Thyroid gland (tissue), 4 donors: ENCODE results near the gene IKBIP. TPM values are rescaled to one million over a fixed set of nuclear protein-coding genes. Genes with fewer than 3 reads are reported as not detected.
A peak's percentile ranks its signal among the peaks of the same experiment; 100 is the strongest.

Experiments
- DNase-seq, 2 donors: peaks; one replicate each; pipeline ENCODE4 v3.0.0-alpha.2; 2019
- H3K27ac ChIP-seq, 3 donors: fragments of 200-600 bp; sonication (generic); 1 replicate in 2 of 3; 2 replicates in 1 of 3; pipeline ENCODE4 v1.5.1; 2016 to 2019; ENCODE audit warnings: mild to moderate bottlenecking in 1 of 3, moderate library complexity in 1 of 3
- H3K27me3 ChIP-seq: fragments of 200-600 bp; sonication (generic); one replicate; pipeline ENCODE4 v1.5.1; 2019
- H3K36me3 ChIP-seq, 2 donors: fragments of 200-600 bp; sonication (generic); one replicate each; pipeline ENCODE4 v1.5.1; 2016 to 2019
- H3K4me1 ChIP-seq, 2 donors: fragments of 200-600 bp; sonication (generic); one replicate each; pipeline ENCODE4 v1.5.1; 2017 to 2019
- H3K4me3 ChIP-seq, 3 donors: fragments of 200-600 bp; sonication (generic); replicated peaks in 1 of 3; 1 replicate in 2 of 3; 2 replicates in 1 of 3; pipeline ENCODE4 v1.5.1; 2016; ENCODE audit warnings: mild to moderate bottlenecking in 1 of 3
- H3K9me3 ChIP-seq: fragments of 200-600 bp; sonication (generic); one replicate; pipeline ENCODE4 v1.5.1; 2017
- POLR2A ChIP-seq, 2 donors: fragments of 450-650 bp; IDR thresholded peaks; one replicate each; pipeline ENCODE4 v1.6.1; 2017; ENCODE audit warnings: antibody characterized with exemption in 2 of 2, mild to moderate bottlenecking in 2 of 2, moderate library complexity in 1 of 2
- WGBS, 2 donors: methylation state at CpG; one replicate each; pipeline ENCODE4 v1.1.5; 2017; 5-methylcytosine and 5-hydroxymethylcytosine counted together
- intact Hi-C: fragments of 100-400 bp; cut with DNase I; formaldehyde crosslinking; loops from one replicate; pipeline ENCODE4 v1.15.1; 2023
- total RNA-seq, 4 donors: library from RNA; depleted of rRNA; stranded (reverse); fragments of >200 nt; gene quantifications; one replicate each; pipeline ENCODE4 v1.2.3, GENCODE V29; 2016
- TF ChIP-seq, protein P1 (sequence below), 6 experiments: fragments of 200-600 bp in 3 of 6; fragments of 450-650 bp in 3 of 6; sonication (generic) in 3 of 6; IDR thresholded peaks; one replicate each; pipeline ENCODE4 v1.5.1; 2016 to 2019; ENCODE audit warnings: antibody characterized with exemption in 6 of 6, mild to moderate bottlenecking in 2 of 6, inconsistent platforms in 1 of 6, moderate library complexity in 1 of 6

IKBIP gene
- total RNA-seq, 4 donors from 2014 or later, result 16.8 to 26.2 (median 19.0) TPM

DNA sequence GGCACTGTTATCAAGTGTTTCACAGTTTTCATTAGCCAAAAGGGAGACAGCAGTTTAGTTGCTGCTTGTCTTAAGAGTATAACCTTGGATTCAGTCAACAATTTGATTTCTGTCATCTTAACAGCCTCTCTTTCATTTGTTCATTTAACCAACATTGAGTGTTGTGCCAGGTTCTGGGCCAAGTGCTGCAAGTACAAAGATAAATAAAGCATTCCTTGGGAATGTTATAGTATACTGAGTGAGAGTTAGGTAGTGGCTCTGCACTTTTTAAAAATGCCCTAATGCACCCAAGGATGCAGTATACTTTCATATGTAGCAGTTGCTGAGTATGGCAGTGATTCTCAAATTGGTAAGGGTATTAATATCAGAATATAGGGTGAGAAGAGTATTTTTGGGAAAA is 15.9 kb upstream of the IKBIP start:
- Histone ChIP-seq H3K27me3 (no peaks in the 10 kb centered on the region), H3K27ac (no peak overlapping the region), H3K9me3 (no peaks in the 10 kb centered on the region), H3K4me3 (no peak overlapping the region), H3K4me1 (no peaks in the 10 kb centered on the region), H3K36me3 (peaks cover 0 to 3% of the 10 kb centered on the region in 2 donors)
- intact Hi-C loops, result no loop called here
- DNase-seq, result peak in 1 of 2 donors; percentile 26
- no peak for TF ChIP-seq POLR2A (IDR thresholded peaks at IDR 0.05)
- TF ChIP-seq, protein P1, sequence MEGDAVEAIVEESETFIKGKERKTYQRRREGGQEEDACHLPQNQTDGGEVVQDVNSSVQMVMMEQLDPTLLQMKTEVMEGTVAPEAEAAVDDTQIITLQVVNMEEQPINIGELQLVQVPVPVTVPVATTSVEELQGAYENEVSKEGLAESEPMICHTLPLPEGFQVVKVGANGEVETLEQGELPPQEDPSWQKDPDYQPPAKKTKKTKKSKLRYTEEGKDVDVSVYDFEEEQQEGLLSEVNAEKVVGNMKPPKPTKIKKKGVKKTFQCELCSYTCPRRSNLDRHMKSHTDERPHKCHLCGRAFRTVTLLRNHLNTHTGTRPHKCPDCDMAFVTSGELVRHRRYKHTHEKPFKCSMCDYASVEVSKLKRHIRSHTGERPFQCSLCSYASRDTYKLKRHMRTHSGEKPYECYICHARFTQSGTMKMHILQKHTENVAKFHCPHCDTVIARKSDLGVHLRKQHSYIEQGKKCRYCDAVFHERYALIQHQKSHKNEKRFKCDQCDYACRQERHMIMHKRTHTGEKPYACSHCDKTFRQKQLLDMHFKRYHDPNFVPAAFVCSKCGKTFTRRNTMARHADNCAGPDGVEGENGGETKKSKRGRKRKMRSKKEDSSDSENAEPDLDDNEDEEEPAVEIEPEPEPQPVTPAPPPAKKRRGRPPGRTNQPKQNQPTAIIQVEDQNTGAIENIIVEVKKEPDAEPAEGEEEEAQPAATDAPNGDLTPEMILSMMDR (IDR thresholded peaks at IDR 0.05), result no peak

DNA sequence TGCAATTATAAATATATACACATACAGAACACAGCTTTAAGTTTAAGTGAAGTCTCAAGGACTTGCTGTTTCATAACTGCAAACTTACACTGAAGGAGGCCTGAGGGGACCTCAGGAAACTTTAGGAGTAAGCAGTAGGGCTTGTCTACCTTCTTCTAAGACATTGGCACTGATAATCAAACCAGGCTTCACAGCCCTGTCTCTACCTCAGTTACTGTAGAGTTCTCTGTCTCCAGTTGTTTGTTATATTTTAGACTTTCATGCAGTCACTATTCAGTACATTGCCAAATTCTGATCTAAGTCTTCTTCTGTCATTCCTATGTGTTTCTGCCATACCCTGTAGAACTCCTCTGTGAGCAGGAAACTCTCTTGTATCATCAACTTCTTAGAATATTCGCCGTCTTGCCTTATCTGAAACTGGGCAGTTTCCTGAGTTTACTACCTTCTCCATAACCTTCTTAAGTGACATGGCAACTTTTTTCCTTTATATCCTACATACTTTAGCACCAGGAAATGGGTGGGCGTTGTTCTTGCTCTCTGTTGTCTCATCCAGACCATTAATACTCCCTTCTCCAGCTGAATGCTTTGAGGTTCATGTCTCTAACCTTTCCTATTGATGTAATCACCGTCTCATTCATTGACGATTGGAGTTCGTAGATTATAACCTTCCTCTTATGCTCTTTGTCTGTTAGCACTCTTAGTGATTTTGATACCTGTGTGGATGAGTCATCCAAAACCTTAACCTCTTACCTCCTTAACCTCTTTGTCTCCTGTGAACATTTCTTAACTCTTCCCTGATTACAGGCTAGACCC is 11.9 kb upstream of the IKBIP start:
- Histone ChIP-seq H3K36me3 (peaks cover 0 to 3% of the 10 kb centered on the region in 2 donors), H3K4me3 (no peak overlapping the region), H3K27ac (no peak overlapping the region), H3K9me3 (no peaks in the 10 kb centered on the region), H3K4me1 (no peaks in the 10 kb centered on the region), H3K27me3 (no peaks in the 10 kb centered on the region)
- intact Hi-C loops, result no loop called here
- WGBS, 2 donors, result 89 to 90% methylated on average over 6 of the region's 6 CpGs
- DNase-seq, result no peak
- TF ChIP-seq, protein P1 (IDR thresholded peaks at IDR 0.05), result no peak
- TF ChIP-seq POLR2A (IDR thresholded peaks at IDR 0.05), result no peak

DNA sequence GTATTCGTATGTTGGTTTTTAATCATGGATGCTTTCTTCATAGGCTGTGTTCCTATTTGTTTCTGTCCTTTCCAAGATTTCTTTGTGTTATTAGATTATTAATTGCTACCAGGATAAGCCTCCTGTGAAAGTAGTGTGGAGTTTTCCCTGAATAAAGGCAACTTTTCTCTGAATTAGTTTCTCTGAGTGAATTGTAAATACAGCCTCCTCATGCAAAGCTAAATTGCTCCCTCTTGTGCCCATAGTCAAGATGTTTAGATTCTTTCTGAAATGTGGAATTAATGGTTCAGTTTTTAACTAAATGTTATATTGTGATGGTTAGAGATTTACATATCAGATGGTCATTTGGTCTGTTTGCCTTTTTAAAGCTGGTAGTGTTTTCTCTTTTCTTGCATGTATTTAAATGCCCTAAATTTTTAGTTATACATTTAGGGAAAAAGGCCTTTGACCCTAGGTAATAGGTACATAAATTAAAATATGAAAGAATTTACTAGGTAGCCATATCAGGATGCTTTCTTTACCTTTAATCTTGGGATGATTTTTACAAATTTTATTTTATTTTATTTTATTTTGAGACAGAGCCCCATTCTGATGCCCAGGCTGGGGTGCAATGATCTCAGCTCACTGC is 9.4 kb upstream of the IKBIP start:
- Histone ChIP-seq H3K27ac (no peak overlapping the region), H3K36me3 (peaks cover 0 to 3% of the 10 kb centered on the region in 2 donors), H3K9me3 (no peaks in the 10 kb centered on the region), H3K27me3 (no peaks in the 10 kb centered on the region), H3K4me3 (no peak overlapping the region), H3K4me1 (no peaks in the 10 kb centered on the region)
- TF ChIP-seq, protein P1 (IDR thresholded peaks at IDR 0.05), result peak in 5 of 6 experiments; percentile 34 to 78 (median 59)
- TF ChIP-seq POLR2A (IDR thresholded peaks at IDR 0.05), result no peak
- intact Hi-C loops, result loop anchor here (5.0 kb wide), 1 partner anchor 87 kb away; no protein-coding TSS in a partner anchor
- no peak for DNase-seq
- 94 to 100% methylated on average over 1 of the region's 1 CpG for WGBS, 2 donors

DNA sequence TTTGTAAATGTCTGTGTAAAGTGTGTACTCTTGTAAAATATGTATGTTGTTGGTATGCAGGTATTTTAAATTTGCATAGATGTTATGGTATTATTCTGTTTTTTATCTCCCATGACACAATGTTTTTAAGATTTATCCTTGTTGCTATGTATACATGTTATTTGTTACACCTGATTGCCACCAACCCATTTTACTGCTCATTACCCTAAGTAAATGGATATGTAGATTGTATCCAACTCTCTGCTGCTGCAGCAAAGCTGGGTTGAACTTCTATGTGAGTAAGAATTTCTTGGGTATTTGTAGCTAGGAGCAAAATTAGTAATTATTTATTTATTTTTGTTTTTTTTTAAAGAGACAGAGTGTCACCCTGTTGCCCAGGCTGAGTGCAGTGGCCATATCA is 6.7 kb upstream of the IKBIP start:
- Histone ChIP-seq H3K9me3 (no peaks in the 10 kb centered on the region), H3K4me1 (peaks cover 6 to 8% of the 10 kb centered on the region in 2 donors), H3K27me3 (no peaks in the 10 kb centered on the region), H3K4me3 (no peak overlapping the region), H3K36me3 (no peaks in the 10 kb centered on the region), H3K27ac (no peak overlapping the region)
- DNase-seq, result no peak
- intact Hi-C loops, result loop anchor here (5.0 kb wide), 1 partner anchor 84 kb away; no protein-coding TSS in a partner anchor
- no peak for TF ChIP-seq POLR2A (IDR thresholded peaks at IDR 0.05)
- TF ChIP-seq, protein P1 (IDR thresholded peaks at IDR 0.05), result no peak
